PFSK-1 (cell line): ENCODE results near the gene CSRP3.

ENCODE experiments used
- FOXP2 ChIP-seq: optimal IDR thresholded peaks from 2 replicates; pipeline ENCODE3; 2011; ENCODE audit warnings: borderline replicate concordance, control low read depth, inconsistent platforms; ENCODE audit not compliant: insufficient read depth; ENCODE audit errors: extremely low read length, extremely low read depth
- POLR2AphosphoS5 ChIP-seq: IDR thresholded peaks from 2 replicates; pipeline ENCODE4 v1.6.1; 2012; ENCODE audit warnings: low read depth, mild to moderate bottlenecking, control low read depth, low read length, moderate library complexity
- REST ChIP-seq, 2 experiments: IDR thresholded peaks; 2 replicates each; pipeline versions ENCODE4 v1.6.1 to v1.8.0; 2011 to 2012; ENCODE audit warnings: low read depth in 2 of 2, low read length in 2 of 2, control low read depth in 1 of 2, inconsistent platforms in 1 of 2, mild to moderate bottlenecking in 1 of 2, moderate library complexity in 1 of 2; ENCODE audit not compliant: insufficient read depth in 1 of 2
- SIN3A ChIP-seq: IDR thresholded peaks from 2 replicates; pipeline ENCODE4 v1.6.1; 2012; ENCODE audit warnings: mild to moderate bottlenecking, low read length, moderate library complexity, borderline replicate concordance; ENCODE audit not compliant: insufficient read depth
- TAF1 ChIP-seq: IDR thresholded peaks from 2 replicates; pipeline ENCODE4 v1.6.1; 2012; ENCODE audit warnings: low read length, control low read depth, borderline replicate concordance; ENCODE audit not compliant: insufficient read depth

Gene CSRP3

GRCh38 chr11:19185036-19185435 is 16.7 kb downstream of the CSRP3 start:
- no peak for TF ChIP-seq FOXP2
- no peak for TF ChIP-seq TAF1
- no peak for TF ChIP-seq SIN3A
- no peak for TF ChIP-seq POLR2AphosphoS5
- no peak for TF ChIP-seq REST (IDR thresholded peaks at IDR 0.05; ENCODE audit: insufficient read depth in 1 of 2, low read depth in 2 of 2, low read length in 2 of 2)

GRCh38 chr11:19183646-19184045 is 18.1 kb downstream of the CSRP3 start:
- no peak for TF ChIP-seq REST (IDR thresholded peaks at IDR 0.05; ENCODE audit: insufficient read depth in 1 of 2, low read depth in 2 of 2, low read length in 2 of 2)
- TF ChIP-seq TAF1, result no peak
- TF ChIP-seq FOXP2, result no peak
- TF ChIP-seq POLR2AphosphoS5, result no peak
- TF ChIP-seq SIN3A, result no peak

GRCh38 chr11:19181531-19182261 is 20.1 kb downstream of the CSRP3 start:
- TF ChIP-seq FOXP2, result no peak

- TF ChIP-seq SIN3A, result no peak
- TF ChIP-seq TAF1, result no peak
- no peak for TF ChIP-seq FOXP2
Measured at GRCh38 chr11:19176629-19177186, 25.1 kb downstream of the CSRP3 start.

- no peak for TF ChIP-seq FOXP2
- TF ChIP-seq POLR2AphosphoS5, result no peak
- no peak for TF ChIP-seq TAF1
- no peak for TF ChIP-seq REST (IDR thresholded peaks at IDR 0.05; ENCODE audit: insufficient read depth in 1 of 2, low read depth in 2 of 2, low read length in 2 of 2)
- TF ChIP-seq SIN3A, result no peak
Measured at GRCh38 chr11:19173964-19174638, 27.7 kb downstream of the CSRP3 start.

GRCh38 chr11:19173004-19173689 is 28.6 kb downstream of the CSRP3 start:
- no peak for TF ChIP-seq TAF1
- TF ChIP-seq SIN3A, result no peak
- no peak for TF ChIP-seq REST (IDR thresholded peaks at IDR 0.05; ENCODE audit: insufficient read depth in 1 of 2, low read depth in 2 of 2, low read length in 2 of 2)
- TF ChIP-seq FOXP2, result no peak
- no peak for TF ChIP-seq POLR2AphosphoS5
